Stimulated activated CD8-positive, alpha-beta memory T cell treated with anti-CD3 and anti-CD28 coated beads, Interleukin-12 subunit alpha, Interleukin-12 subunit beta, amount 100 ng/mL, for 24 hours (primary cell): ENCODE results near the gene RPL28.

Experiments used
- DNase-seq: peaks from one replicate; pipeline ENCODE4 v3.0.0-alpha.2; 2020; ENCODE audit errors: extremely low read depth

The RPL28 gene

GRCh38 chr19:55423225-55424005 lies 37.7 kb downstream of the RPL28 start:
- no peak for DNase-seq

DNA sequence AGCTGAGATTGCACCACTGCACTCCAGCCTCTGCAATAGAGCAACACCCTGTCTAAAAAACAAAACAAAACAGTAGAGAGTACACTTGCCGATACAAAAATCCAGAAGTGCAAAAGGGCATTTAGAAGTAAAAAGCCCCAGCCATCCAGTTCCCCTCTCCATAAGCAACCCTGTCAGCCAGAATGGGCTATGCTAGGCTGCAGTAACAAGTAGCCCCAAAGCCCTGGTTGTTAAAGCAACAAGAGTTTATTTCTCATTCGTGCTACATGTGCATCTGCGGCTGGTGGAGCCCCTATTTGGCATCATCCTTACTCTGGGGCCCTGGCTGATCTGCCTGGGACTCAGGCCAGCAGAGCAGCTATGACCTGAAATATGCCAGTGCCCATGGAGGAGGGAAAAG lies 38.8 kb downstream of the RPL28 start:
- DNase-seq = no peak

DNA sequence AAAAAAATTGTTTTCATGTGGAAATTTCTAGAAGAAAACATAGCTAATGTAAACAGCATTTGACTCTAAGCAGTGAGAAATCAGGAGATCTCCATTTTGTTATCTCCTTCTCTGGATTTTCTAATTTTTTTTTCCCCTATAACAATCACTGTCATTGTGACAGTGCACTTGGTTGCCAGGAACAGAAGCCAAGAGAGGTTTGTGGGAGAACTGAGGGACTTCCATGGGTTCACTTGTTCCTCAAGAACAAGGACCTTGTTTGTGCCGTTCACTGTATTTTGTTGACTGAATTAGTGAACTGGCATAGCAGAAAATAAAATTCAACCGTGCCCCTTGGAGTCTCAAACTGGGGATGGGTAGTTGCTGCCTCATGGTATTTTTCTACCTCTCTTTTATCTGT lies 40.3 kb downstream of the RPL28 start:
- DNase-seq = no peak

DNA sequence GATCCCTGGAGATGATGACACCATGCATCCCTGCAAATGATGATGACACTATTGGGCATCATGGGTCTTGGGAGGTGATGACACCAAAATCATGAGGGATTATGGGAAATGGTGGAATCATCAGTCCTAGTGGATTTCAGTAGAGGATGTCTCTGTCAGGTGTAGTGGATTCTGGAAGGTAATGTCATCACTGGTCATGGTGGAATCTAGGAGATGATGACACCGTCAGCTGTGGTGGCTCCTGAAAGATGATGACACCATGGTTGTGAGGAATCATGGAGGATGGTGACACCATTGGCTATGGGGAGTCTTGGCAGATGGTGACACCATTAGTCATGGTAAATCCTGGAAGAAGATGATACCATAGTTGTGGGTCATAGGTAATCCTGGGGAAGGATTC lies 45.5 kb downstream of the RPL28 start:
- no peak for DNase-seq

DNA sequence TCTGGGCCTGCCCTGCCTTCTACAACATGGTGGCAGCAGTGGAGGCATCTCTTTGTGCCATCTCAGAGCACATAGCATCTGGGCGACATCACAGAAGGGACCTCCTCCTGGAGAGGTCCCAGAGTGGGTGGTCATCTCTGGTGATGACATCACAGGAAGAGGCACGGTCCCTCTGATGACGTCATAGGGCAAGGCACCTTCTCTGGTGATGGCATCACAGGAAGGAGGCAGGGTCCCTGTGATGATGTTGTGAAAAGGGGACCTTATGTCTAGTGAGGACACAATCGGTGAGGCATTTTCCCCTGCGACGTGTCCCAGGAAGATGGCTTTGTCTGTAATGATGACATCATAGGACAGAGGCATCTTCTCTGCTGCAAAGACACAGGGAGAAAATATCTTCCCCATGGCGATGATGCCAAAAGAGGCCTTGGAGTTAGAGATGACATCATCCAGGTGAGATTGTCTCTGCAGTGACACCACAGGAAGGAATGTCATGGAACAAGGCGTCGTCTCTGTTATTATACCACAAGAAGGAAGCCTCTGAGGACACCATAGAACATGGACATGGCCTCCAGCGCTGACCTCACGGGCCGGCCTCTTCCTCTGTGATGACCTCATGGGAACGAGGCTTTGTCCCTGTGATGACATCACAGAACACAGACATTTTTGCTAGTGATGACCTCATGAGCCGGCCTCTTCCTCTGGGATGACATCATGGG lies 46.7 kb downstream of the RPL28 start:
- no peak for DNase-seq

DNA sequence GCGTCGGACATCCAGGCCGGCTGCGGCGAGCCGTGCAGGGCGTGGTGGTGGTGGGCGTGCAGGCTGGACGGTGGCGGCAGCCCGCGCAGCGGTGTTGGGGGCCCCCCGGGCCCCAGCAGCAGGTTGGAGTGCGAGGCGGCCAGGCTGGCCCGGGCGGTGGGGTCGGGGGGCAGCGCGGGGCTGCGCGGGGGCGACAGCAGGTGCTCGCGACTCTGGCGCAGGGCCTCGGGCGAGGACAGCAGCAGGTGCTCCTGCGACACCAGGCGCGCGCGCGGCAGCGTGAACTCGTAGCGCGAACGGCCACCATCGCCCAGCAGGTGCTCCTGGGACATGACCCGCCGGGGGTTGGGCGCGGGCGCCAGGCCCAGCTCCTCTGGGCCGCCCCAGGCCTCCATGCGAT lies 47.6 kb downstream of the RPL28 start:
- no peak for DNase-seq

- no peak for DNase-seq
Measured at GRCh38 chr19:55434356-55434919, 48.7 kb downstream of the RPL28 start.

DNA sequence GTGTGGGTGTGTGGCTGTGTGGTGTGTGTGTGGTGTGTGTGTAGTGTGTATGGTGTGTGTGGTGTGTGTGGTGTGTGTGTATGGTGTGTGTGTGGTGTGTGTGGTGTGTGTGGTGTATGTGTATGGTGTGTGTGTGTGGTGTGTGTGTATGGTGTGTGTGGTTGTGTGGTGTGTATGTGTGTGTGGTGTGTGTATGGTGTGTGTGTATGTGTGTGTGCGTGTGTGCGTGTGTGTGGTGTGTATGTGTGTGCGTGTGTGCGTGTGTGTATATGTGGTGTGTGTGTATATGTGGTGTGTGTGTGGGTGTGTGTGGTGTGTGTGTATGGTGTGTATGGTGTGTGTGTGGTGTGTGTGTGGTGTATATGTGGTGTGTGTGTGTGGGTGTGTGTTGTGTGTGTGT lies 49.3 kb downstream of the RPL28 start:
- no peak for DNase-seq

- no peak for DNase-seq
Measured at GRCh38 chr19:55436847-55437246, 51.1 kb downstream of the RPL28 start.

- no peak for DNase-seq
Measured at GRCh38 chr19:55437410-55437809, 51.7 kb downstream of the RPL28 start.

DNA sequence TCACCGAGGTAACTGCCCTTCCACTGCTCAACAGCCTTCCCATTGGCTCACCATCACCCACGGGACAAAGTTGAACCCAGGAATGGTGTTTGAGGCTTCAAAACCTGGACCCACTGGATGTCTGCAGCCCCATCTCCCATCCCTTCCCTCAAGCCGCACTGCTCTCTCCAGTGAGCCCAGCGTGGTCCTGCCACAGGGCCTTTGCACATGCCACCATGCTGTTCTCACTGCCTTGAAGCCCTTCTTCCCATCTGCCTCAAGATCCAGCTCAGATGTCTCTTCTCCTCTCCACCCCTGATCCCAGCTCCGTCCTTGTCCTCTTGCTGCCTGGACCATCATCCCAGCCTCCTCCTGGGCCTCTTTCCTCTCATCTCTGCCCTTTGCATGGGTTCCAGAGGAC lies 53.3 kb downstream of the RPL28 start:
- DNase-seq = no peak

DNA sequence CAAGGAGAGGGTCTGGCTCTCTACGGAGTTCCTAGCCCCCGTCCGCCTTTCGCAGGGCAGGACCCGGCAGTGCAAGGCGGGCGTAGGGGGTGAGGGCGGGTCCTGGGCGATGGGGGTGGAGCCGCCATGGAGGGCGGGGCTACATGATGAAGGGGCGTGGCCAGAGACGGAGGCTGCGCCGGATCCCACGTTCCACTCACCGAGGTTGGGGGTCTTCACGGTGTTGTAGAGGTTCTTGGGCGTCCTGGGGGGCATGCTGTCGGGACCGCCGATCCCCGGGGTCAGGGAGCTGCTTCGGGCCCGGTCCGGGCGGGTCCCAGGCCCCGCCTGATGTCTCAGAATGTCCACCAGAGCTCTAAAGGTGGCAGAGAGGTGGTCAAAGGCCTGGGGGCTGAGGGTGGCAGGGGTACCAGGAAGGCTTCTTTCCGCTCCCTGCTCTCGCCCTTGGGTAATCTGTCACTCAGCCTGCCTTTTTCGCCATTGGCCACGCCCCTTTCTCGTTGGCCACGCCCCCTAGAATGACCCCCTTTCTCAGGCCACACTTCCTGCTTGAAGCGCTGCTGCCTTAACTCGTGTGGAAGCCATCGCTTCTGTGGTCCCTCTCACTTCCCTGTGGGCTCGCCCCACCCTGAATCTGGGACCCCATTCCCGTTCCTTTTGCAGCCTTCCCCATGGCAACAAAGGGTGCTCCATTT lies 54.8 kb downstream of the RPL28 start:
- DNase-seq = no peak

GRCh38 chr19:55441319-55441691 lies 55.6 kb downstream of the RPL28 start:
- DNase-seq = no peak

GRCh38 chr19:55441692-55442321 lies 56.1 kb downstream of the RPL28 start:
- DNase-seq = no peak

DNA sequence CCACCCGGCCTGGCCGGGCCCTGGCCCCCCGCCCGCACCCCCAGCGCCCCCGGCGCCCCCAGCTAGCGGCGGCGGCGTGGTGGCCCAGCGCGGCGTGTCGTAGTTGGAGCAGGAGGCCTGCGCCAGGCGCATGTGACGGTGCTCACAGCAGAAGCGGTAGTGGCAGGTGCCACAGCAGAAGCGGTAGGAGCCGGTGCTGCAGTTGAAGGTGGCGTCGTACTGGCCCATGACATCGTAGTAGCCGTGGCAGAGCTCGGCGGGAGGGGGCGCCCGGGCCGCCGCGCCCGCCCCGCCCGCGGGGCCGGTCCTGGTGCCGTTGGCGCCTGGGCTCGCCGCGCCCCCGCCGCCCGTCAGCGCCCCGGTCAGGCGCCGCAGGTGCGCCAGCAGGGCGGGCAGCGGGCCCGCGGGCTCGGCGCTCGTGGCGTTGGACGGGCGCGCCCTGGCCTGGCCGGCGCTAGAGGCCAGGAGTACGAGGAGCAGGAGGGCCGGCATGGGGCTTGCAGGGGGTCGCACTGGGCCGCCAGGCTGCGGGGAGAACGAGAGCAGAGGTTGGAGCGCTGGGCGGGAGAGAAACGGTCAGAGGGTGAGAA lies 56.7 kb downstream of the RPL28 start:
- no peak for DNase-seq

DNA sequence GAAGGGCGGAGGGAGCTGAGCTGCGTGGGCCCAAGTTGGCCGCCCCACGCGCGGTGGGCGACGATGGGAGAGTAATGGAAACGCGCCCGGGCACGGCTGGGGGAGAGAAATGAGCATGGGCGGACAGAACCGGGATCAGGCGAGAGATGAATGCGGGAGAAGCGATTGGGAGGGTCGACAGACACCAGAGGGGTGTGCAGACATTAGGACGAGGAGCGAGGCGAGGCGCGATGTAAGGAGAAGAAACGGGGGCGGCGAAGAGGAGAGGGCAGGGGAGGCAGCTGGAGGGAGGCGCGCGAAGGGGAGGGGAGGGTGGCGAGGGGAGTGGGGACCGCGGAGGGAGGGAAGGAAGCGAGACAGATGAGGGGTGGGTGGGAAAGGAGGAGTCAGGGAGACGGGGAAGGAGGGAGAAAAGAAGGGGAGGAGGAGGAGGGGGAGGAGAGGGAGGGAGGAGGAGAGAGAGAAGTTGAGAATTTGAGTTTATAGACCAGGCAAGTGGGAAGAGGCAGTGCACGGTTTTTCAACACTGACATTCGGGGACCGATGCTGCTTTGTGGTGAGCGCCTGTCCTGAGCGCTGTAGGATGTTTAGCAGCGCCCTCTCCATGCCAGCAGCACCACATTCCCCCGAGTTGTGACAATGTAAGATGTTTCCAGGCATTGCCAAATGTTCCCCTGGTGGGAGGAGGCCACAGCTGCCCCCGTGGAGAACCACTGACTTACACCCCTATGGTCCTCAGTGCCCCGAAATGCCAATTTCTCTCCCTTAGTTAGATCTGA lies 57.5 kb downstream of the RPL28 start, which contains the start of gene SHISA7:
Gene SHISA7, minus strand, starts transcription at position 256 of the 779 bp plus-strand sequence. CDS start 437 bp downstream, outside the sequence.
- no peak for DNase-seq

- DNase-seq = no peak
Measured at GRCh38 chr19:55443824-55444480, 58.2 kb downstream of the RPL28 start.

- DNase-seq = no peak
Measured at GRCh38 chr19:55444646-55445045, 58.9 kb downstream of the RPL28 start.

DNA sequence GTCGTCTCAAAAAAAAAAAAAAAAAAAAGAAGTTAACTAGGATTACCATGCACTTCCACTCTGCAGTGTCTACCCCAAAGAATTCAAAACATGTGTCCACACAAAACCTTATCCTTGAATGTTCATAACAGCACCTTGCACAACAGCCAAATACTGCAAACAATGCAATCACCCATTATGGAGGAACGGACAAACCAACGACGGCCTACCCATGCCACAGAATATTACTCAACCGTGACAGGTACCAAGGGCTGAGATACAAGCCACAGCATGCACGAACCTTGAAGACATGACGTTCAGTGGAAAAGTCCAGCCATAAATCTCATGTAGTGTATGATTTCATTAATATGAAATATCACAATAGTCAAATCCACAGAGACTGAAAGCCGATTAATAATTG lies 60.3 kb downstream of the RPL28 start:
- no peak for DNase-seq
